Measurements from ENCODE around the gene GPR137.

The GPR137 gene

GRCh38 chr11:64337538-64338249, 52.0 kb downstream of the GPR137 start:
- DNase-seq: no peak

GRCh38 chr11:64338716-64339115, 53.1 kb downstream of the GPR137 start:
- no peak for DNase-seq

Measured in anterior cingulate cortex (tissue), 58 donors.